Hippocampal formation (tissue), 2 donors: Measurements from ENCODE around the gene BABAM2.
A peak's percentile ranks its signal among the peaks of the same experiment; 100 is the strongest.
"Not testable (repeated sequence)": the region's sequence is repeated elsewhere in the genome, so short reads cannot be mapped to it uniquely, and the experiment has no call there.

Experiments
- DNase-seq, 2 donors: peaks; one replicate each; lab custom pipeline; 2025; lab: John Stamatoyannopoulos, UW

The BABAM2 gene

DNA sequence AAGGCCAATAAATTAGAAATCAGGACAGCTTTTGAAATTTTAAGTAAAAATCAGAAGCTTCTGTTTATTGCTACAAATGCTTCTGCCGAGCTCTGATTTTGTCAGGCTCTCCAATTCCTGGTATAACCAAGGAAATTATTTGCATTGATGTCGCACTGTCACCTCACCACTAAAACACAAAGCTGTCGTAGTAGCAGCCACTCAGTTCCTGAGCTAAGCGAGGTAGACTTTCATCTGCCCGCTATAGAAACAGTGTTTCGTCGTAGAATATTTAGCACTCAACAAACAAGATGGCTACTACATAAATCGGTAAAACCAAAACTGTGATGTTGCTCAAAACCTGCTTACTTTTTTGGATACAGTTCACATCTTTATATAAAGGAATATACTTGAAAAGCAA is 360.8 kb downstream of the BABAM2 start:
- no peak for DNase-seq

DNA sequence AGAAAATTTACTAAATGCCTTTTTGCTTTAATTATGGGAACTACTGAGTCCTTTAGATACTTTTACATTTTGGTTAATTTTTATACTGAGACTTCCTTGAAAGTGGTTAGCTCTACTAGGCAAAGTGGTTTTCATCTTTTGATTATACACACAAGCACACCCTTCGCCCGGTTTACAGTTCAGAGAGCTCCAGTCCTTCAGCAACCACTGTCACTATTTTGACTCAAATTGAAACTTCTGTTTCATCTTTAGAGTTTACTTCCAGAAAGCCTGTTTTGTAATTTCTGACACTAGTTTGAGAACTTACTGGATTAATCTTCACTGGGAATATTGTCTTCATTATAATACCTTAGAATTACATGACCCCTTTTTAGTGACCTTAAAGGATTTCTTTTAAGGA is 361.8 kb downstream of the BABAM2 start:
- DNase-seq = no peak

DNA sequence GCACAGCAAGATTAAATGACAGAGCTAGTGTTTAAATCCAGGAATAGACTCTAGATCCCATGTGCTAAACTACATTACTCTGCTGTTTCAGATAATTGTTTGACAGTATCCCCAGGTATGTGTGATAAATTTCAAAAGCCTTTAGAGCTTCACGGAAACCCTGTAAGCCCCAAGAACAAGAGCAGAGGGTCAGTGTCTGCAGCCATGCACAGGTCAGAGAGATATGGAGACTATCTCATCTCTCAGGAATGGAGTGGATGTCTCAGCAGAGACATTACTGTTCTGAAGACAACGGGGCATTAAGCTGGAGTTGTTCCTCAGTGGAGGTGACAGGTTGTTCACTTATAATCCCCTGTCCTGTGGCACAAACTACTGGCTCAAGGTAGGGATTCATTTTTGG is 363.0 kb downstream of the BABAM2 start:
- no peak for DNase-seq

DNA sequence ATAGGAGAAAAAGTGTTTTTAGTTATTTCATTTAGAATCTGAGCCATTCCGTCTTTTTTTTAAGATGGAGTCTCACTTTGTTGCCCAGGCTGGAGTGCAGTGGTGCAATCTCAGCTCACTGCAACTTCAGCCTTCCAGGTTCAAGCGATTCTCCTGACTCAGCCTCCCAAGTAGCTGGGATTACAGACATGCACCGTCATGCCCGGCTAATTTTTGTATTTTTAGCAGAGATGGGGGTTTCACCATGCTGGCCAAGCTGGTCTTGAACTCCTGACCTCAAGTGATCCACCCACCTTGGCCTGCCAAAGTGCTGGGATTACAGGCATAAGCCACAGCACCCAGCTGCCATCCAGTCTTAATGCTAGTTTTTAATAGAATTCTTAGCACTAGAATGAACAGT is 364.7 kb downstream of the BABAM2 start:
- not testable (repeated sequence) for DNase-seq

DNA sequence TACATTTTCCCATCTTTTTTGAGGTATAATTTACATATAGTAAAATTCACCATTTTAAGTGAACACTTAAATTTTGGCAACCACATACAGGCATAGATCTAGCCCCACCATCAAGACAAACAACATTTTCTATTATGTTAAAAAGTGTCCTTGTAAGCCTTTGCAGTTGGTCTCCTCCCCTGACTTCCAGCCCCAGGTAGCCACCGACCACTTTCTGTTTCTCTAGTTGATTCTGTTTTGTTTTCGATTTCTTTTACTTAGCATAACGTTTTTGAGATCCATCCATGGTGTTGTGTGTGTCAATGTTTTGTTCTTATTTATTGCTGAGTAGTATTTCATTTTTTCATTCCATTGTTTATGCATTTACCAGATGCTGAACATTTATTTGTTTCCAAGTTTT is 366.7 kb downstream of the BABAM2 start:
- DNase-seq = no peak

DNA sequence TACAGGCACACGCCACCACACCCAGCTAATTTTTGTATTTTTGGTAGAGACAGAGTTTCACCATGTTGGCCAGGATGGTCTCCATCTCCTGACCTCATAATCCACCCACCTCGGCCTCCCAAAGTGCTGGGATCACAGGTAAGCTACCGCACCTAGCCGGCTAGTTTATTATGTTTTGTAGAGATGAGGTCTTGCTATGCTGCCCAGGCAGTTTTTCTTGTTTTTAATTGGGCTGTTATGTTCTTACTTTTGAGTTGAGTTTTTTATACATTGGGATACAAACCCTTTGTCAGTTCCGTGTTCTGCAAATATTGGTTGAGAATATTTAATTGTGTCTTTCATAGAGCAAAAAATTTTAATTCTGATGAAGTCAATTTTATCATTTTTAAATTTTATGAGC is 368.7 kb downstream of the BABAM2 start:
- DNase-seq = not testable (repeated sequence)

DNA sequence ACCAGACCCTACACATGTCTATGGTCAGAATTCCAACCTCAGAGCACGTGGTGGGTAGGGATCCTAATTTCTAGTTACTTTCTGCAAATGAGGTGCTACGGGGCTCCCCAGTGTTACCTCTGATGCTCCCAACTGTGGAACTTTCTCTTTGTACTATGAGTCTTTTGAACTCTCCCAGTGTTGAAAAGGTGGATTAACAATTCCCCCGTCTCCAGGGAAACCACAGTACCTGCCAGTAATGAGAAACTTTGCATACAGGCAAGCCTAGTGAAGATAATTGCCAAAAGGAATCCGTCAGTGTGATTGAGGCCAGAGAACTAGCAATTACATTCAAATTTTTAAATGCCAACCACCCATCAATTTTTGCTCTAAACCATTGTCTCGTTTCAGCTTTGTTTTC is 373.2 kb downstream of the BABAM2 start:
- DNase-seq = no peak

DNA sequence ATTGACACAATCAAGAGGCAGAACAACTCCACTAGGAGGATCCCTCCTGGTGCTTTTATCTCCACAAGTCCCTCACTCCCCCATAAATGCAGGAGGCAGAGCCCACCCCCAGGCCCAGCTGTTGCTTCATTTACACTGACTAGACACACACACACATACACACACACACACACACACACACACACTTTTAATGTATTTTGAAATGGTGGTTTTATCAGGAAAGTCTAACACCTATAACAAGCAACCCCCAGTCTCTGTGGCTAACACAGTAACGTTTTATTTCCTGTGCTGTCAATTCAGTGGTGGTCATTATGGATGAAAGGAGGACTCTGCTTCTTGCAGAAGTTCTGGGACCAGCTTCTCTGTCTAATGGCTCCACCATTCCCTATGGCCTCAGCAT is 376.8 kb downstream of the BABAM2 start:
- DNase-seq = no peak

DNA sequence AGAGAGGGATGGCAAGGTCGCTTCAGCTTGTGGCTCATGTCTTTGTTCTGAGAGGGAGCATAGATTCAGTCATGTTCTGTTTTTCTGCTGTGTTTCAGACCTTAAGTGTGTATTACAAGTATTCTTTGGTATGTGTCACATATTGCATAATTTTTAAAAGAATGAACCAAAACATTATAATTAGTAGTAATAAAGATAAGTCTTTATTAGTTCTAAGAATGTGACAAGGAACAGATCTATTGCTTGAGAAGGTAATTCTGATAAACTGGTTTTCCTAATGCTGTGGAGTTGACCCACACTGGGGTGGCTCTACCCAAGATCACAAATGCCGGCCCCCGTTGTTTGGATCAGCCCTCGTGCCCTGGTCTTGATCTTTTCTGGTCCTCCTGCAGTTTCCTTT is 377.9 kb downstream of the BABAM2 start:
- DNase-seq = no peak

DNA sequence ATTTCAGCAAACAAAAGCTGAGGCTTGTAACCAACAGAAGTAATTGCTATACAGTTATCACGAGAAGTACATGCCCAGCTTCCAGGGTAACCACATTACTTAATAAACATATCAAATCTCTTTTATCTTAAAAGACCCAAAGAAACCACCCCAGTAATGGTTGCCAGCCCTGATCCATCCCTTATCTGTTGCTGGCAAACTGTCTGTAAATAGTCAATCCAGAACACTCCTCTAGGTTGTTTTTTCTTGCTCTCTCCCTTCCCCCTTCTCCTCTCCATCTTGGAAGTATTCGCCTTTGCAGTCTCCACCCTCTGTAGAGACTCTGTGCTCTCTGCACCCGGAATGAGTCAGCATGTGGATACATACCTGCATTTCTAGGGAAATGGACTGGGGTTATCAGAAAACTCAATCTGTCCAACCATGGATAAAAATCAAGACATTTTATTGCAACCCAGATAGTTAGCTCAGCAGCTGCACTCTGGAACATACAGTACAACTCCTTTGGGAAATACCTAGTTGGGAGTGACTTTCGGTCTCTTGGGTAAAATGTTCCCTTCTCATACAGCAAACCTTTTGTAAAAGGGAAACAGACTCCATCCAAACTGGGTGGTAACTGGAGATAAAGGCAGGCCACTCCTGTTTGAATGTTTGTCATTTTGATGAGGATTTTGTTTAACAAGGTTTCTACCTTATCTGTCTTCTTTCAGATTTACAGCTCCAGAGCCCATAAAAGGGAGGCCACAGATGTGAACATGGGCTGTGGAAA is 378.7 kb downstream of the BABAM2 start:
- no peak for DNase-seq

DNA sequence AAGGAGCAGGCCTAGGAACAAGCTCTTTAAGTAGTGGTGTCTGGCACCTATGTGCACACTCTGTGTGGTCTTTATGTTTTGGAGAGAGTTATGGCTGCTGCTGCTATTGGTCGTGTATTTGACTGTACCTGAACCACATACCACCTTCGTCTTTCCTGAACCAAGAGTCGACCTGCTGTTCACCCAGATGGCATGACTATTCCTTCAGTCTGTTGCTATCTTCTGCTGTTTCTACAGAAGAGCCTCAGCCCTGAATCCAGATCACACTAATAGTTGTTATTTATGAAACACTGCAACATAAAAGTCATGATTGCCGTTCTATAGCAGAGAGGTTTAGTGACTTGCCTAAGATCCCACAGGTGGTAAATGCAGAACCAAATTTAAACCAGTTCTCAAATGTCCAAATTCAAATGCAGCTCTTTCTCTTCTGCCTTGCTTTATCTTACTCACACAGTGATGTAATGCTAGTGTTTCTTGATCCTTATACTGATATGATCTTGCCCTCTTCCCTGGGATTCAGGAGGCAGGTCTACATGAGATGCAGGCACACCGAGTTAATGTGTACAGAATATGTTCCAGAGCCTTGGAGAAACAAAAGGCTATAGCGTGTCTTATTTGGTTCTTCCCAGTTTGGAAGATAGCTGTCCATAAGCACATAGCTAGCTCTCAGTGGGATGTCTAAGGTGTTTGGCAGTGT is 380.1 kb downstream of the BABAM2 start:
- DNase-seq = no peak

DNA sequence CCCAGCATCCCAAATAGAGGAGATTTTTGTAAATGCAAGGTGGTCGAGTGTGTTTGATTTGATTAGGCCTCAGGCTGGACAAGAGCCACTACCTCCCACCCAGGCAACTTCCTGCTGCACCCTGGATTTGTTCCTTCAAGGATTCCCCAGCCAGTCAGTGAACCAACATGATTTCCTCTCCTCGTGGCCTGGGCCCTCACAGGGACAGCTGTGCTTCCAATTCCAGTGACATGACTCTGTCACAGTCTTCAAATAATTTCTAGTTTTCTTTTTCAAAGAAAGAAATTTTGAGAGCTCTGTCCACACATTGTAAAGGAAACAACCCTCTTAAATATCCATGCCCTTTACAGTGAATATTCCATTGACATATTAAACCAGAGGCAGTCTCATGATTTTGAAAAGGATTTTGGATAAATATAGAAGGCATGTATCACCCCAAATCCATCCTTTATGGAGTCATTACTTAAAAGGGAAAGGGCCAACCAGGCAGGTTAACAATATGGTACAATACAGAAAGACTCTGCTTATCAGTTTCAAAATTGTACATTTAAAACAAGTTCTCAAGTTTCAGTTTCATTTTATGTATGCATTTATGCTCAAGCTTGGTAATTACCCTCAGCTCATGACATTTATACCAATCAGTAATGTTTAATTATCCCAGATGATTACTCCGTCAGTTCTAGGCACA is 380.8 kb downstream of the BABAM2 start:
- DNase-seq = no peak

DNA sequence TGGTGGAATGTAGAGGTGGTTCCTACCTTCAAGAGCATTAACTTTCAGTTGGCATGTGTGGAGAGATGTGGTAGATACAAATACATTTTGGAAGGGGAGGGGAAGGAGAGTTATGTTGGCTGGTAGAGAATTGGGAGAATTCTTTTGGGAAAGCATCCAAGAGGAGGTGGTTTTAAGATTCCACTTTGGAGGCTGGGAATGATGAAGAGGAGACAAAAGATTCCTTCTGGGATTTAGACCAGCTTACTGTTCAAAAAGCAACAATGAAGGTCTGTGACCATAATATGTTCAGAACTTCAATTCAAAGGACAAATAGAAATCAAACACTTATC is 381.4 kb downstream of the BABAM2 start:
- no peak for DNase-seq

DNA sequence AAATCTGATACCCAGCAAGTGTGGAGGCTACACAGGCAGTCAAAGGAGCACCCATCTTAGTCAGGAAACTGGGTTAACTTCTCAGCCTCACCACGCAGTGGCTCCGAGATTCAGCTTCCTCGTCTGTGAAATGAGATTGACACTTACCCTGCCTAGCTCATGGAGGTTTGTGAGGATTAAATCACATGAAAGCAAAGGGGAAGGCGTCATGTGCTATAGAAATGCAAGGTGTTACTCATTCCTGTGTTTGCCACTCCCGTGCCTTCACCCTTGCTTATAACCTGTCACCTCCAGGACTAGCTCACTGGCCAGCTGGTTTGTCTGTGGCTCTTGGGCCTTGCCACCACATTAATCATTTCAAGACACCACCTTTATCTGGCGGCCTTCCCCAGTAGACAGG is 383.2 kb downstream of the BABAM2 start:
- DNase-seq = no peak

DNA sequence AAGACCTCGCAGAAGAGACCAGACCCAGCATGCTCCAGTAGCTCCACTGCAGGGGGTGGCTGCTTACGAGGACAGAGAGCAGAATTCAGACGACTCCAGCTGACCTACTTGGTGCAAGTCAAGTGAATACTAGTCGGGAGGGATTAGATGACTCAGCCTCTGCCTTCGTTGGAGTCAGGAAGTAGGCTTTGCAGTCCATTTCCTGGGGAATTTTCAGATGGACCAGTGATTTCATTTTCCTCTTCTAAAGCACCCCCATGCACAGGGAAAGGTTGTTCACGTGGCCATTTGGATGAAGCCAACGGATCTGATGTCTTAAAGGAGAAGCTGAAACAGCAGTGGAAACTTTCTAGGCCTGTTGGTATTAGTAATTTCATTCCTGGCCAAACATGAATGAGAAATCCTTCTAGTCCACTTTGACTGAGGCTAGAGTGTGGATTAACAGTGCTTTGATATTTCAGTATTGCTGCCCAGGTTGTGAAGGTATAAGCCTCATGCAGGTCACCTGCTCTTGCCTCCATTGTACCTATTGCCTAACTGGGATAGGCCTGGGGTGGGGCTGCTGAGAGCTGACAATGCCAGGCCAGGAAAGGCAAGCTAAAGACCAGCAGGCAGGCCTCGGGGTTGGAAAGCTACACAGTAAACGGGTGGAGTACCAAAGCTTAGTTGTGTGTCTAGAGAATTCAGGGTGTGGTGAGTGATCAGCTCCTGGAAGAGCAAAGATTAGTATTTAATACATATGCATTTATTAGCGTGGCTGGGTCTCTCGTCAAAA is 384.6 kb downstream of the BABAM2 start:
- DNase-seq = no peak

DNA sequence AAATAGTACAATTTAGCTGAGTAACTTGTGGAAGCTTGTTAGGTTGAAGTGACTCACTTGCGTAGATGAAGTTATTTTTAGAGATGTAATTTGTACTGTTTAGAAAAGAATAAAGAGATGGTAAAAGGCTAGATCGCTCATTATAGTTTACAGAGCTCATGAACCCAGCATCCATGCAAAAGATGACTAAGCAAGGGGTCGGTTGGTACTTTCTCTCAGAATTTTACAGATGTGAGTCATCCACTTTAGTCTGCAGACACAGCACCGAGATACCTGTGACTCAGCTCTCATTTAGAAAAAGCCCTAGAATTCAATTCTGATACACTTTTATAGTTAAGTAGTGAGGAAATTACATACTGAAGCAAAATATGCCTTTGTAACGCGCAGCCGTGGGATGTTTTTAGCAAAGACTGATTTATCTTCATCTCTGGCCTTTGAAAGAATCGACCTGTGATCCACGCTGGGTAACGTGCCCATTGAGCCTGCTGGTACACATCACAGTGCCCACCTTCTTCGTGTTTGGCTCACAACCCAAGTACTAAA is 385.6 kb downstream of the BABAM2 start:
- peak in 1 of 2 donors; percentile 72 for DNase-seq

DNA sequence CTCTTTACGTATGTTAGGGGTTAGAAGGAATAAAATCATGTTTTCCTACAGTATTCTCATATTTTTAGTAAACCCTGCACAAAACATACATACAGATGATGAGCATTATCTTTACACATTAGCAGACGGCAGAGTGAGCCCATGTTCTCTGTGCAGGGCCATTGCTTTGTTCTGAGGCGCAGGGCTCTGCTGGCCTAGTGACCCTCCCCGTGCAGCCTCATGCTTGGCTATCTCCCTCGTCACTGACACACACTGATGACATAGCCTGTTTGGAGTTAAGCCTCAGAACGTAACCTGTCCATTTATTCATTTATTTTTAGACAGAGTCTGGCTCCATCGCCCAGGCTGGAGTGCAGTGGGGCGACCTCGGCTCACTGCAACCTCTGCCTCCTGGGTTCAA is 386.3 kb downstream of the BABAM2 start:
- no peak for DNase-seq

DNA sequence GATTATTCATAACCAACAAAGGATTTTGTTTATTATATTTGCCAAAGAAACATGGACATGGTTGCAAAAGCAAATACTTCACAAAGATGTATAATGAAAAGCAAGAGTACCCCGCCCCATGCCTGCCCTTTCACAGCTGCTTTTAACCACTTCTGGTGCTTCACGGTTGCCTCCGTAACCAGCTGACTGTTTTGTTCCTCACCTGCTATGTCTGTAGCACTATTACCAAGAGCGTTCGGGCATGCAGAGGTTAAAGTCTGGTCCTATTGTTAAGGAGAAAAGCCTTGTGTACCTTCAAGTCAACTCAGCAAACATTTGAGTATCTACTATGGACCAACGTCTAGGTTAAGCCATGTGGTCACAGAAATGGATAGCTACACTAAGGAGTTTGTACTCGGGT is 386.9 kb downstream of the BABAM2 start:
- no peak for DNase-seq

DNA sequence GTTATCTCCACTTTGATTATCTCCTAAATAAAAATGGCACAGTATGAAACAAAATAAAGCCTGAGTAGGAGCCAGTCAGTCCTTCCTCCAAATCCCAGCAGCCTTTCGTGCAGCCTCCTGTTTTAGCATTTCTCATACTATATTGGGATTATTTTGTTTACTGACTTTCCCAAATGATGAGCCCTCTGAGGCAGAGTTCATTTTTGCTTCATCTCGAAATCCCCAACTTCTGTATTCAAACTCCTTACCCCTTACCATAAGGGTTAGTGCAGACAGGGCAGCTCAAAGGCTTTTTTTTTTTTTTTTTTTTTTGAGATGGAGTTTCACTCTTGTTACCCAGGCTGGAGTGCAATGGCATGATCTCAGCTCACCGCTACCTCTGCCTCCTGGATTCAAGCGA is 388.8 kb downstream of the BABAM2 start:
- no peak for DNase-seq

DNA sequence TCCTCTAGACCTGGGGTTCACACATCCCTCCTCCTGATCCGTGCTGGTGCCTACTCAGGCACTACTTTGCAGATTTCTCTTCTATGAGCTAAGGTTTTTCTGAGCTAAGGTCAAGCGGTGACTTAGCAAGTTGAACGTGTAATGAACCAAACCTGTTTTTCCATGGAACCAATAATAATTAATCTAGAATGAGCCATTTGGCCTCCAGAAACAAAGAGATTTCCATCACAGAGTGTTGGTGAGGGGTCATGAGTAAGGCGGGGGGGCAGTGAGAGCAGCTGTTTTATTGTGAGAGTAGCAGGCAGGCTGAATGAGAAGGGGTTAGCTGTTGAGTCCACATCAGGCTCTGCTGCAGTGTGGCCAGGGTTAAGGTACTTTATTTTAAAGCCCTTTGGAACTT is 390.1 kb downstream of the BABAM2 start:
- no peak for DNase-seq

DNA sequence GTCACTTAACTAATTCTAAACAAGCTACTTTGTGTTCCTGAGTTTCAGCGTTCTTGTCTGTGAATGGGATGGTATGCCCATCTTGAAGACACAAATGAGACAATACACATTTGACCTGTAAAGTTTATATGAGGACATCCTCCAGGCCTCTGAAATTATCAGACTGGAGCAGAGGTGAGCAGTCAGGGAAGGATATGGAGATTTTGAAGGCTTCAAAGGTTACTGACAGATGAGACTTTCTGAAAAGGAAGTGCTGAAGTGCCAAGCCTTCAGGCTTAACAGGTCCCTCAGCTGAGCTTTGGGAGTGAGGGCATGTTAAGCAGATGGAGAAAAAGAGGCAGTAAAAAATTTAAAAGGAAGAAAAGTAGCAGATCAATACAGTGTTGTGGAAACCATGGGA is 391.2 kb downstream of the BABAM2 start:
- DNase-seq = no peak

DNA sequence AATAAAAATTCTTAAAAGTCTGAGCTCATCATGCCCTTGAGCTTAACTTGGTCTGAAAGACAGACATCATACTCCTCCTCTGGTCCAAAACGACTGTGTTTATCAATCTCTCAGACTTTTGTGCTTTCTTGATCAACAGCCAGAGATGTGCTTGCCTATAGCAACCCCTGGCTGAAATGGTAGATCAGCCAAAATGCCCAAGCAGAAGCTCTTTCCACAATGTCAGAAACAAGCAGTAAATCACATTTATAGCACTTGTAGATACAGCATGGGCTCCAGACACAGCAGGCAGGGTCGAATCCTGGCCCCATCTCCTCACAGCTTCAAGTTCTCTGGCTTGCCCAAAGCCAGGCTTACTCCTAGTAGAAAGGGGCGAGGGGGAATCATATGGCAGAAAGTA is 391.7 kb downstream of the BABAM2 start:
- DNase-seq = no peak
